Measurements from ENCODE around the gene ZBTB25.
A peak's percentile ranks its signal among the peaks of the same experiment; 100 is the strongest.

The ZBTB25 gene

GRCh38 chr14:64442300-64442988 is 61.2 kb downstream of the ZBTB25 start:
- peak; percentile 51; the same call in 1 of the 2 replicates for TF ChIP-seq REST (IDR thresholded peaks at IDR 0.05; ENCODE audit: low read depth)
- TF ChIP-seq EP300 (IDR thresholded peaks at IDR 0.05; ENCODE audit: borderline replicate concordance), result no peak

- TF ChIP-seq CEBPB (IDR thresholded peaks at IDR 0.05) (peak; percentile 54; the same call in 1 of the 2 replicates), TAF1 (IDR thresholded peaks at IDR 0.05; ENCODE audit: low read depth) (no peak)
Observed at GRCh38 chr14:64440494-64440893, 63.1 kb downstream of the ZBTB25 start.

GRCh38 chr14:64439141-64439540 is 64.5 kb downstream of the ZBTB25 start:
- TF ChIP-seq TEAD4 (IDR thresholded peaks at IDR 0.05) (no peak), EGR1 (IDR thresholded peaks at IDR 0.05) (no peak), CREB1 (IDR thresholded peaks at IDR 0.05; ENCODE audit: low read depth) (no peak), FOXM1 (IDR thresholded peaks at IDR 0.05; ENCODE audit: borderline replicate concordance, low read depth) (no peak), USF1 (IDR thresholded peaks at IDR 0.05) (no peak), TAF1 (IDR thresholded peaks at IDR 0.05; ENCODE audit: low read depth) (no peak), YY1 (IDR thresholded peaks at IDR 0.05; ENCODE audit: low read depth) (no peak), EP300 (IDR thresholded peaks at IDR 0.05; ENCODE audit: borderline replicate concordance) (no peak), CEBPB (IDR thresholded peaks at IDR 0.05) (no peak), TCF12 (IDR thresholded peaks at IDR 0.05; ENCODE audit: low read depth) (no peak), RAD21 (IDR thresholded peaks at IDR 0.05; ENCODE audit: low read depth) (no peak), MAX (IDR thresholded peaks at IDR 0.05) (no peak)

GRCh38 chr14:64438181-64438841 is 65.3 kb downstream of the ZBTB25 start:
- no peak for TF ChIP-seq RAD21 (IDR thresholded peaks at IDR 0.05; ENCODE audit: low read depth)
- TF ChIP-seq CREB1 (IDR thresholded peaks at IDR 0.05; ENCODE audit: low read depth), result no peak
- no peak for TF ChIP-seq FOXM1 (IDR thresholded peaks at IDR 0.05; ENCODE audit: borderline replicate concordance, low read depth)
- TF ChIP-seq TEAD4 (IDR thresholded peaks at IDR 0.05), result no peak
- no peak for TF ChIP-seq USF1 (IDR thresholded peaks at IDR 0.05)
- TF ChIP-seq CEBPB (IDR thresholded peaks at IDR 0.05), result no peak
- no peak for TF ChIP-seq MAX (IDR thresholded peaks at IDR 0.05)

- TF ChIP-seq EGR1 (IDR thresholded peaks at IDR 0.05) (no peak), REST (IDR thresholded peaks at IDR 0.05; ENCODE audit: low read depth) (no peak)
Observed at GRCh38 chr14:64434528-64434927, 69.1 kb downstream of the ZBTB25 start.

GRCh38 chr14:64423987-64424386 is 79.7 kb downstream of the ZBTB25 start:
- TF ChIP-seq CREB1 (IDR thresholded peaks at IDR 0.05; ENCODE audit: low read depth) (no peak), TAF1 (IDR thresholded peaks at IDR 0.05; ENCODE audit: low read depth) (no peak), MAX (IDR thresholded peaks at IDR 0.05) (no peak), YY1 (IDR thresholded peaks at IDR 0.05; ENCODE audit: low read depth) (no peak), EGR1 (IDR thresholded peaks at IDR 0.05) (no peak), TCF12 (IDR thresholded peaks at IDR 0.05; ENCODE audit: low read depth) (no peak), FOXM1 (IDR thresholded peaks at IDR 0.05; ENCODE audit: borderline replicate concordance, low read depth) (no peak), CEBPB (IDR thresholded peaks at IDR 0.05) (no peak), USF1 (IDR thresholded peaks at IDR 0.05) (no peak), NFIC (IDR thresholded peaks at IDR 0.05) (no peak), ZBTB7A (IDR thresholded peaks at IDR 0.05; ENCODE audit: low read depth) (no peak), TEAD4 (IDR thresholded peaks at IDR 0.05) (no peak), REST (IDR thresholded peaks at IDR 0.05; ENCODE audit: low read depth) (no peak), RAD21 (IDR thresholded peaks at IDR 0.05; ENCODE audit: low read depth) (no peak), EP300 (IDR thresholded peaks at IDR 0.05; ENCODE audit: borderline replicate concordance) (no peak)

All from Ishikawa (cell line).